ENCODE data around the gene ATCAY.

DNA sequence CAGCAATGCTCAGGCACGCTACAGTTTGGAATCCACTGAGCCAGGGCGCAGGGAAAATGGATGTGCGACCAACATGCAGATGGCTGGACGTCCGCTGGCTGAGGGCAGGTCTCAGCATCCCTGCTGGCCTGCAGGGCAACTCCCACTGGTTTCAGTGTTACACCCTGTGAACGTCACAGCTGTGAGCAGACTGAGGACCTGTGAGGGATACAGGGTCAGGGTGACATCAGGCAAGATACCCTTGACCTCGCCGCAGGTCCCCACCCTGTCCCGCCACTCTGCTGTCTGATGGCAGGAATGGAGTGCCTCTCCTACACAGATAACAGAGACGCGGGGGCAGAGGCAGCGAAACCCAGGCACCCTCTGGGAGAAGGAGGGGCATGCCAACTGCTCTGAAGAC, 30.7 kb upstream of the ATCAY start:
- no peak for TF ChIP-seq EP300 (IDR thresholded peaks at IDR 0.05)
- no peak for TF ChIP-seq CEBPB (IDR thresholded peaks at IDR 0.05)
- no peak for TF ChIP-seq POLR2A (IDR thresholded peaks at IDR 0.05; ENCODE audit: low read length)
- TF ChIP-seq, protein P1, sequence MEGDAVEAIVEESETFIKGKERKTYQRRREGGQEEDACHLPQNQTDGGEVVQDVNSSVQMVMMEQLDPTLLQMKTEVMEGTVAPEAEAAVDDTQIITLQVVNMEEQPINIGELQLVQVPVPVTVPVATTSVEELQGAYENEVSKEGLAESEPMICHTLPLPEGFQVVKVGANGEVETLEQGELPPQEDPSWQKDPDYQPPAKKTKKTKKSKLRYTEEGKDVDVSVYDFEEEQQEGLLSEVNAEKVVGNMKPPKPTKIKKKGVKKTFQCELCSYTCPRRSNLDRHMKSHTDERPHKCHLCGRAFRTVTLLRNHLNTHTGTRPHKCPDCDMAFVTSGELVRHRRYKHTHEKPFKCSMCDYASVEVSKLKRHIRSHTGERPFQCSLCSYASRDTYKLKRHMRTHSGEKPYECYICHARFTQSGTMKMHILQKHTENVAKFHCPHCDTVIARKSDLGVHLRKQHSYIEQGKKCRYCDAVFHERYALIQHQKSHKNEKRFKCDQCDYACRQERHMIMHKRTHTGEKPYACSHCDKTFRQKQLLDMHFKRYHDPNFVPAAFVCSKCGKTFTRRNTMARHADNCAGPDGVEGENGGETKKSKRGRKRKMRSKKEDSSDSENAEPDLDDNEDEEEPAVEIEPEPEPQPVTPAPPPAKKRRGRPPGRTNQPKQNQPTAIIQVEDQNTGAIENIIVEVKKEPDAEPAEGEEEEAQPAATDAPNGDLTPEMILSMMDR (IDR thresholded peaks at IDR 0.05) = no peak
- no peak for TF ChIP-seq NFE2L2 (conservative IDR thresholded peaks at IDR 0.05; ENCODE audit: low read length)

Measured in A549 (cell line).